Activated CD4-positive, alpha-beta T cell treated with anti-CD3 and anti-CD28 coated beads for 36 hours (primary cell): ENCODE data around the gene DCHS1. TPM values are rescaled to one million over a fixed set of nuclear protein-coding genes. Genes with fewer than 3 reads are reported as not detected.
"Not testable (repeated sequence)": the region's sequence is repeated elsewhere in the genome, so short reads cannot be mapped to it uniquely, and the experiment has no call there.

ENCODE experiments used
- ATAC-seq: fragments of 200-7000 bp; cut with Tn5 transposase; one replicate; pipeline ENCODE4 v1.10.0; 2021; ENCODE audit warnings: mild to moderate bottlenecking, moderate library complexity
- CTCF ChIA-PET: fragments of 350-600 bp; sonication (Branson Sonifier 250); formaldehyde crosslinking; loops from one replicate; lab custom pipeline; 2021; ENCODE audit warnings: antibody characterized with exemption; lab: Charles Lee
- POLR2A ChIA-PET: fragments of 350-600 bp; sonication (Branson Sonifier 250); formaldehyde crosslinking; loops from one replicate; lab custom pipeline; 2021; ENCODE audit warnings: antibody characterized with exemption, inconsistent platforms; lab: Charles Lee
- DNase-seq: peaks from one replicate; pipeline ENCODE4 v3.0.0-alpha.2; 2020
- H3K27ac Mint-ChIP-seq: one replicate; pipeline ENCODE4 v1.8.0; 2021; ENCODE audit warnings: mixed read lengths
- H3K27me3 Mint-ChIP-seq: one replicate; pipeline ENCODE4 v1.8.0; 2021; ENCODE audit warnings: mixed read lengths
- H3K36me3 Mint-ChIP-seq: one replicate; pipeline ENCODE4 v1.8.0; 2021; ENCODE audit warnings: low read depth, mixed read lengths
- H3K4me1 Mint-ChIP-seq: one replicate; pipeline ENCODE4 v1.8.0; 2021; ENCODE audit warnings: mixed read lengths
- H3K4me3 Mint-ChIP-seq: one replicate; pipeline ENCODE4 v1.8.0; 2021; ENCODE audit warnings: mild to moderate bottlenecking, moderate library complexity, mixed read lengths
- H3K9me3 Mint-ChIP-seq: one replicate; pipeline ENCODE4 v1.8.0; 2021; ENCODE audit warnings: low read depth, mixed read lengths
- intact Hi-C, 2 experiments: fragments of 100-400 bp; cut with DNase I in 1 of 2; cut with micrococcal nuclease in 1 of 2; formaldehyde crosslinking; loops; one replicate each; pipeline versions ENCODE4 v1.14.2 to v1.15.1; 2022 to 2024; cut with DNase I, micrococcal nuclease
- total RNA-seq, 2 experiments: library from RNA; stranded (reverse); gene quantifications; one replicate each; pipeline ENCODE4 v1.2.3, GENCODE V29; 2021

DCHS1 gene
- under 1 TPM; 0.78 to 0.91 TPM for total RNA-seq

GRCh38 chr11:6655790-6656583, at the start of gene DCHS1:
Gene DCHS1 (minus strand): TSS chr11:6655809. CDS start chr11:6641613, 14,196 bp downstream.
- ATAC-seq (no peak), DNase-seq (peak; percentile 41)
- intact Hi-C loops: no loop called here
- H3K9me3 Mint-ChIP-seq: no peaks in the 10 kb centered on the region
- peak within 1 kb of the TSS; percentile 42 for H3K4me3 Mint-ChIP-seq
- CTCF ChIA-PET: interaction anchor here (1.0 to 1.8 kb wide), 3 partner anchors 12 to 23 kb away, joined by 4 to 9 read pairs (median 6); no protein-coding TSS in a partner anchor
- H3K4me1 Mint-ChIP-seq: peaks cover 4% of the 10 kb centered on the region
- no peak within 1 kb of the TSS for H3K27ac Mint-ChIP-seq
- POLR2A ChIA-PET: no interaction called here
- H3K27me3 Mint-ChIP-seq: peaks cover 10% of the 10 kb centered on the region
- no peaks in the 10 kb centered on the region for H3K36me3 Mint-ChIP-seq

GRCh38 chr11:6703247-6704063, 47.8 kb upstream of the DCHS1 start:
- peaks cover 11% of the 10 kb centered on the region for H3K4me1 Mint-ChIP-seq
- no peak overlapping the region for H3K4me3 Mint-ChIP-seq
- peak; percentile 44 for DNase-seq
- no peaks in the 10 kb centered on the region for H3K27me3 Mint-ChIP-seq
- H3K9me3 Mint-ChIP-seq: no peaks in the 10 kb centered on the region
- ChIA-PET CTCF (interaction anchor here (0.7 to 2.4 kb wide), 5 partner anchors 21 to 324 kb away, joined by 3 to 9 read pairs (median 4); no protein-coding TSS in a partner anchor), POLR2A (no interaction called here)
- ATAC-seq: peak; percentile 70
- no peak overlapping the region for H3K27ac Mint-ChIP-seq
- intact Hi-C loops: loop anchor here in 1 of 2 experiments (1.0 kb wide), 1 partner anchor 54 kb away; no protein-coding TSS in a partner anchor
- H3K36me3 Mint-ChIP-seq: no peaks in the 10 kb centered on the region

GRCh38 chr11:6701955-6702354, 46.3 kb upstream of the DCHS1 start:
- H3K9me3 Mint-ChIP-seq, H3K27me3 Mint-ChIP-seq, intact Hi-C loops, H3K27ac Mint-ChIP-seq, DNase-seq, ATAC-seq, H3K4me3 Mint-ChIP-seq, H3K36me3 Mint-ChIP-seq, POLR2A ChIA-PET: not testable (repeated sequence)
- H3K4me1 Mint-ChIP-seq: peaks cover 11% of the 10 kb centered on the region
- CTCF ChIA-PET: interaction anchor here (0.6 to 1.2 kb wide), 3 partner anchors 53 to 324 kb away, joined by 3 to 5 read pairs (median 3); no protein-coding TSS in a partner anchor

- H3K9me3 Mint-ChIP-seq: no peaks in the 10 kb centered on the region
- CTCF ChIA-PET: interaction anchor here (0.9 to 2.1 kb wide), 12 partner anchors 11 to 170 kb away, joined by 3 to 12 read pairs (median 4); partner anchors contain the start of genes MRPL17 and TAF10
- H3K36me3 Mint-ChIP-seq: no peaks in the 10 kb centered on the region
- no peak overlapping the region for H3K4me3 Mint-ChIP-seq
- no peak overlapping the region for H3K27ac Mint-ChIP-seq
- no peaks in the 10 kb centered on the region for H3K27me3 Mint-ChIP-seq
- POLR2A ChIA-PET: no interaction called here
- ATAC-seq (peak; percentile 42), DNase-seq (no peak)
- intact Hi-C loops: loop anchor here in 1 of 2 experiments (2.0 kb wide), 1 partner anchor 89 kb away; no protein-coding TSS in a partner anchor
- peaks cover 32% of the 10 kb centered on the region for H3K4me1 Mint-ChIP-seq
Measured at GRCh38 chr11:6695377-6695776, 39.8 kb upstream of the DCHS1 start.

- no peaks in the 10 kb centered on the region for H3K27me3 Mint-ChIP-seq
- no peaks in the 10 kb centered on the region for H3K36me3 Mint-ChIP-seq
- no peak overlapping the region for H3K4me3 Mint-ChIP-seq
- H3K4me1 Mint-ChIP-seq: peaks cover 32% of the 10 kb centered on the region
- H3K27ac Mint-ChIP-seq: no peak overlapping the region
- intact Hi-C loops: loop anchor here (1.0 to 2.0 kb wide), 2 partner anchors 11 to 87 kb away; partner anchors contain the start of gene MRPL17 (in 2 of the 2)
- ChIA-PET CTCF (interaction anchor here (0.6 to 1.6 kb wide), 10 partner anchors 8 to 212 kb away, joined by 3 to 9 read pairs (median 4); no protein-coding TSS in a partner anchor), POLR2A (interaction anchor here (0.6 to 0.7 kb wide), 2 partner anchors 142 to 826 kb away, joined by 3 to 4 read pairs; no protein-coding TSS in a partner anchor)
- ATAC-seq (no peak), DNase-seq (no peak)
- no peaks in the 10 kb centered on the region for H3K9me3 Mint-ChIP-seq
Measured at GRCh38 chr11:6694229-6694535, 38.6 kb upstream of the DCHS1 start.

GRCh38 chr11:6693342-6694228, 38.0 kb upstream of the DCHS1 start:
- Mint-ChIP-seq H3K4me1 (peaks cover 32% of the 10 kb centered on the region), H3K27ac (peak overlapping the region; percentile 20), H3K9me3 (no peaks in the 10 kb centered on the region), H3K4me3 (no peak overlapping the region), H3K36me3 (no peaks in the 10 kb centered on the region), H3K27me3 (no peaks in the 10 kb centered on the region)
- ChIA-PET POLR2A (interaction anchor here (0.6 to 0.7 kb wide), 2 partner anchors 141 to 827 kb away, joined by 3 to 4 read pairs; no protein-coding TSS in a partner anchor), CTCF (interaction anchor here (0.6 to 1.6 kb wide), 9 partner anchors 9 to 212 kb away, joined by 3 to 9 read pairs (median 4); no protein-coding TSS in a partner anchor)
- DNase-seq (peak; percentile 75), ATAC-seq (peak; percentile 92)
- intact Hi-C loops: loop anchor here (1.0 to 2.0 kb wide), 2 partner anchors 10 to 87 kb away; partner anchors contain the start of gene MRPL17 (in 2 of the 2)

- intact Hi-C loops: no loop called here
- H3K4me3 Mint-ChIP-seq: no peak overlapping the region
- DNase-seq (no peak), ATAC-seq (no peak)
- no peaks in the 10 kb centered on the region for H3K36me3 Mint-ChIP-seq
- ChIA-PET CTCF (interaction anchor here (0.6 to 1.0 kb wide), 4 partner anchors 14 to 65 kb away, joined by 3 to 5 read pairs (median 4); no protein-coding TSS in a partner anchor), POLR2A (no interaction called here)
- H3K27me3 Mint-ChIP-seq: no peaks in the 10 kb centered on the region
- H3K4me1 Mint-ChIP-seq: peaks cover 38% of the 10 kb centered on the region
- no peaks in the 10 kb centered on the region for H3K9me3 Mint-ChIP-seq
- H3K27ac Mint-ChIP-seq: no peak overlapping the region
Measured at GRCh38 chr11:6692128-6692527, 36.5 kb upstream of the DCHS1 start.

GRCh38 chr11:6690431-6691132, 35.0 kb upstream of the DCHS1 start:
- POLR2A ChIA-PET, H3K4me3 Mint-ChIP-seq, DNase-seq, ATAC-seq, H3K9me3 Mint-ChIP-seq, H3K27ac Mint-ChIP-seq, H3K36me3 Mint-ChIP-seq, H3K27me3 Mint-ChIP-seq, intact Hi-C loops: not testable (repeated sequence)
- CTCF ChIA-PET: interaction anchor here (0.6 kb wide), 1 partner anchor 7 kb away, joined by 3 read pairs; the partner anchor contains the start of gene MRPL17
- H3K4me1 Mint-ChIP-seq: peaks cover 32% of the 10 kb centered on the region

- Mint-ChIP-seq H3K27ac (no peak overlapping the region), H3K27me3 (no peaks in the 10 kb centered on the region), H3K9me3 (no peaks in the 10 kb centered on the region), H3K4me3 (no peak overlapping the region), H3K4me1 (peaks cover 14% of the 10 kb centered on the region), H3K36me3 (peaks cover 4% of the 10 kb centered on the region)
- no peak for DNase-seq
- ChIA-PET CTCF (interaction anchor here (0.6 to 2.0 kb wide), 6 partner anchors 18 to 187 kb away, joined by 3 to 12 read pairs (median 3); no protein-coding TSS in a partner anchor), POLR2A (no interaction called here)
- no peak for ATAC-seq
- intact Hi-C loops: loop anchor here in 1 of 2 experiments (10.0 kb wide), 1 partner anchor 273 kb away; the partner anchor contains the start of gene APBB1
Measured at GRCh38 chr11:6687876-6688275, 32.3 kb upstream of the DCHS1 start.
